Lung (tissue), 12 donors: Measurements from ENCODE around the gene TALDO1. TPM values are rescaled to one million over a fixed set of nuclear protein-coding genes. Genes with fewer than 3 reads are reported as not detected.

Experiments
- ATAC-seq: fragments of 200-7000 bp; cut with Tn5 transposase; one replicate; pipeline ENCODE4 v1.9.1; 2020; ENCODE audit warnings: moderate number of reproducible peaks; ENCODE audit not compliant: insufficient read depth, low FRiP score
- DNase-seq, 3 donors: peaks; one replicate each; pipeline ENCODE4 v3.0.0-alpha.2; 2013 to 2017
- H3K27ac ChIP-seq, 2 donors: one replicate each; pipeline ENCODE4 v1.5.1; 2013; ENCODE audit warnings: mild to moderate bottlenecking in 2 of 2, moderate library complexity in 2 of 2, control low read depth in 1 of 2, inconsistent platforms in 1 of 2, low read depth in 1 of 2, low read length in 1 of 2
- H3K27me3 ChIP-seq, 3 donors: one replicate each; pipeline ENCODE4 v1.5.1; 2013; ENCODE audit warnings: low read length in 2 of 3; ENCODE audit not compliant: control insufficient read depth in 3 of 3, insufficient read depth in 3 of 3
- H3K36me3 ChIP-seq, 4 donors: one replicate each; pipeline ENCODE4 v1.5.1; 2013; ENCODE audit warnings: low read length in 4 of 4, mild to moderate bottlenecking in 1 of 4, moderate library complexity in 1 of 4; ENCODE audit not compliant: control insufficient read depth in 4 of 4, insufficient read depth in 4 of 4
- H3K4me1 ChIP-seq, 5 donors: one replicate each; pipeline ENCODE4 v1.5.1; 2013; ENCODE audit warnings: low read length in 5 of 5, mild to moderate bottlenecking in 2 of 5, moderate library complexity in 1 of 5; ENCODE audit not compliant: control insufficient read depth in 5 of 5, insufficient read depth in 5 of 5
- H3K4me3 ChIP-seq: one replicate; pipeline ENCODE4 v1.5.1; 2013; ENCODE audit warnings: mild to moderate bottlenecking, control low read depth, moderate library complexity
- H3K9ac ChIP-seq, 2 donors: one replicate each; pipeline ENCODE4 v1.5.1; 2013; ENCODE audit warnings: low read length in 2 of 2, control low read depth in 1 of 2; ENCODE audit not compliant: insufficient read depth in 1 of 2
- H3K9me3 ChIP-seq, 4 donors: one replicate each; pipeline ENCODE4 v1.5.1; 2013; ENCODE audit warnings: low read length in 3 of 4, mild to moderate bottlenecking in 1 of 4, moderate library complexity in 1 of 4; ENCODE audit not compliant: control insufficient read depth in 4 of 4, insufficient read depth in 3 of 4
- WGBS, 2 donors: extraction: QIAGEN DNeasy Blood & Tissue Kit; methylation state at CpG; one replicate each; pipeline ENCODE4 v1.1.7; 2013; 5-methylcytosine and 5-hydroxymethylcytosine counted together
- polyA plus RNA-seq, 2 donors: library from polyadenylated mRNA; stranded (reverse); fragments of 200-250 nt; gene quantifications; one replicate each; pipeline ENCODE4 v1.2.1, GENCODE V29; 2013
- total RNA-seq, 2 donors: library from RNA; depleted of rRNA in 1 of 2; stranded (reverse); fragments of >200 nt in 1 of 2; gene quantifications; one replicate each; pipeline ENCODE4 v1.2.1, GENCODE V29; 2014 to 2021
- TF ChIP-seq, protein P1 (sequence below): IDR thresholded peaks from 2 replicates; pipeline ENCODE4 v1.5.1; 2012; ENCODE audit warnings: mild to moderate bottlenecking; ENCODE audit errors: control extremely low read depth, extremely low read depth
- donor health status: control.
- donor health status: control.
- donor health status: Bipolar disorder and iron deficiency.
- donor health status: healthy.
- donor health status: DM: yes; HTN: yes; CAD: no.

The TALDO1 gene
- total and polyA plus RNA-seq, 4 donors: 128 to 311 (median 239) TPM

DNA sequence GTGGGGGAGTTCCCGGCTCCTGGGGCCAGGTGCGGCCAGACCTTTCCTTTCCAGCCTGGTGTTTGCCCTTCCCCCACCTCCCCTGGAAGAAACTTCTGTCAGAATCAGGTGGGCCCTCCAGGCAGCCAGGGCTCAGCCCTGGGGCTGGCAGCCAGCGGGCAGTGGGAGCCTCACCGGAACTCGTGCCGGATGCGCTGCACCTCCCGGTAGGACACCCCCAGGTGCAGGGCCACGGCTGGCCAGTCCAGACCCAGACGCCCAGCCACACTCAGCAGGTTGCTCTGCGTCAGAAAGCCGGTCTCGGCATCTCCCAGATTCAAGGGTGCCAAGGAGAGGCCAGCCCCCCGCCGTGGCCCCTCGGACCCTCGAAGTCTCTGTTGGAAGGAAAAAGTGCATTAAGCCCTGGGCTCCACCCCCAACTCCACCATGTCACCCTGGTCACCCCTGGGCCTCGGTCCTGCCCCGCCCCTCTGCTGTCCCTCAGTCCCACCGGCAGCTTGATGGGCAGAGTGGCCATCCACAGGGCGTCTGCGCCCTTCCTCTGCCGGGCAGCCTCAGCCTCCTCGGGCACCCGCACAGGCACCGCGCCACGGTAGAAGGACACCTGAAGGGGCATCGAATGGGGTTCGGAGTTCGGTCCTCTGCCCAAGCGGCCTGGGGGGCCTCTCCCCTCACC is 52.5 kb downstream of the TALDO1 start:
- Histone ChIP-seq H3K9me3 (no peaks in the 10 kb centered on the region), H3K9ac (no peak overlapping the region), H3K27ac (no peak overlapping the region), H3K4me3 (no peak overlapping the region), H3K36me3 (peaks cover 0 to 16% (median 3%) of the 10 kb centered on the region in 4 donors), H3K4me1 (peaks cover 0 to 27% (median 24%) of the 10 kb centered on the region in 5 donors), H3K27me3 (no peaks in the 10 kb centered on the region)
- TF ChIP-seq, protein P1, sequence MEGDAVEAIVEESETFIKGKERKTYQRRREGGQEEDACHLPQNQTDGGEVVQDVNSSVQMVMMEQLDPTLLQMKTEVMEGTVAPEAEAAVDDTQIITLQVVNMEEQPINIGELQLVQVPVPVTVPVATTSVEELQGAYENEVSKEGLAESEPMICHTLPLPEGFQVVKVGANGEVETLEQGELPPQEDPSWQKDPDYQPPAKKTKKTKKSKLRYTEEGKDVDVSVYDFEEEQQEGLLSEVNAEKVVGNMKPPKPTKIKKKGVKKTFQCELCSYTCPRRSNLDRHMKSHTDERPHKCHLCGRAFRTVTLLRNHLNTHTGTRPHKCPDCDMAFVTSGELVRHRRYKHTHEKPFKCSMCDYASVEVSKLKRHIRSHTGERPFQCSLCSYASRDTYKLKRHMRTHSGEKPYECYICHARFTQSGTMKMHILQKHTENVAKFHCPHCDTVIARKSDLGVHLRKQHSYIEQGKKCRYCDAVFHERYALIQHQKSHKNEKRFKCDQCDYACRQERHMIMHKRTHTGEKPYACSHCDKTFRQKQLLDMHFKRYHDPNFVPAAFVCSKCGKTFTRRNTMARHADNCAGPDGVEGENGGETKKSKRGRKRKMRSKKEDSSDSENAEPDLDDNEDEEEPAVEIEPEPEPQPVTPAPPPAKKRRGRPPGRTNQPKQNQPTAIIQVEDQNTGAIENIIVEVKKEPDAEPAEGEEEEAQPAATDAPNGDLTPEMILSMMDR: no peak
- ATAC-seq (no peak), DNase-seq (no peak)
- WGBS, 2 donors: 96 to 97% methylated on average over 32 of the region's 32 CpGs

GRCh38 chr11:800473-800872 is 53.2 kb downstream of the TALDO1 start:
- ATAC-seq: no peak
- no peaks in the 10 kb centered on the region for H3K27me3 ChIP-seq

DNA sequence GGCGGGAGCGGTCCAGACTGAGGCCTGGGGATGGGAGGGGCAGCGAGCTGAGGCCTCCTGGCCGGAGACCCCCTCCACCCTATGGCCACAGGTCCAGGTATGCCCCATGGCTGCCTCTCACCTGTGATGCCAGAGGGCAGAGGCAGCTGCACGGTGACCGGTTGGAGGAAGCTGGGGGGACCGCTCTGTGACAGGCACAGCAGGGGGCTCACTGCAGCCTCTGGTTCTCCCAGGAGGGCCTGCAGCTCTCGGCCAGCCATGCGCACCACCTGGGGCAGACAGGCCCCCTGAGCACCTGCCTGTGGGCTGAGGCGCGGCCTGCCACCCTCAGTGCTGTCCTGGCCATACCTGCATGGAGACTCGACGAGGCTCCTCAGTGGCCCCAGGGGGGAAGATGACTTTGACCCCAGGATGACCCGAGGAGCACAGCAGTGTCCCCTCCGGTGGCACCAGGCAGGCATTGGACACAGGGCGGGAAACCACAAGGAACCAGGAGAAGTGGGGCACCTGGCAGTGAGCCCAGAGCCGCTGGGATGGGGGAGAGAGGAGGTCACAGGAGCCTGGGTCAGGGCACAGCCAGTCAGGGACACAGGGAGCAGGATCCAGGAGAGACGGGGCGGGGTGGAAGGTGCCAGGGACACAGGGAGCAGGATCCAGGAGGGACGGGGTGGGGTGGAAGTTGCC is 54.0 kb downstream of the TALDO1 start:
- Histone ChIP-seq H3K4me1 (peaks cover 0 to 26% (median 17%) of the 10 kb centered on the region in 5 donors), H3K27me3 (no peaks in the 10 kb centered on the region), H3K4me3 (no peak overlapping the region), H3K36me3 (peaks cover 0 to 16% (median 3%) of the 10 kb centered on the region in 4 donors), H3K9me3 (no peaks in the 10 kb centered on the region), H3K27ac (no peak overlapping the region), H3K9ac (no peak overlapping the region)
- TF ChIP-seq, protein P1: no peak
- no peak for DNase-seq
- ATAC-seq: no peak
- 92 to 96% methylated on average over 19 to 20 of the region's 20 CpGs for WGBS, 2 donors

More at GRCh38 chr11:800473-800872, 53.2 kb downstream of the TALDO1 start:
- Histone ChIP-seq H3K9me3 (no peaks in the 10 kb centered on the region), H3K4me3 (no peak overlapping the region), H3K4me1 (peaks cover 0 to 25% (median 22%) of the 10 kb centered on the region in 5 donors), H3K36me3 (peaks cover 0 to 16% (median 3%) of the 10 kb centered on the region in 4 donors), H3K9ac (no peak overlapping the region), H3K27ac (no peak overlapping the region)
- WGBS, 2 donors: 93 to 96% methylated on average over 24 to 30 of the region's 30 CpGs
- TF ChIP-seq, protein P1: no peak
- no peak for DNase-seq
